ENCODE data around the gene PSTPIP2. TPM values are rescaled to one million over a fixed set of nuclear protein-coding genes. Genes with fewer than 3 reads are reported as not detected.

PSTPIP2 gene
- total RNA-seq, 1 donor from 2014 or later, result 0.60 TPM

GRCh38 chr18:45940724-45941123, 131.3 kb downstream of the PSTPIP2 start:
- Mint-ChIP-seq H3K36me3 (ENCODE audit: low read depth) (peaks cover 76% of the 10 kb centered on the region), H3K9me3 (no peaks in the 10 kb centered on the region), H3K4me1 (peaks cover 3% of the 10 kb centered on the region), H3K27me3 (no peaks in the 10 kb centered on the region), H3K27ac (no peak overlapping the region), H3K4me3 (no peak overlapping the region)
- DNase-seq (no peak), ATAC-seq (ENCODE audit: low read depth) (no peak)
- intact Hi-C loops (cut with micrococcal nuclease), result no loop called here
- ChIA-PET CTCF (no interaction called here), POLR2A (no interaction called here)
- no peak for TF ChIP-seq CTCF (IDR thresholded peaks at IDR 0.05)

- DNase-seq (no peak), ATAC-seq (ENCODE audit: low read depth) (no peak)
- Mint-ChIP-seq H3K27me3 (no peaks in the 10 kb centered on the region), H3K36me3 (ENCODE audit: low read depth) (peaks cover 71% of the 10 kb centered on the region), H3K4me1 (peaks cover 3% of the 10 kb centered on the region), H3K4me3 (no peak overlapping the region), H3K9me3 (no peaks in the 10 kb centered on the region), H3K27ac (no peak overlapping the region)
- intact Hi-C loops (cut with micrococcal nuclease), result no loop called here
- ChIA-PET CTCF (no interaction called here), POLR2A (no interaction called here)
- TF ChIP-seq CTCF (IDR thresholded peaks at IDR 0.05), result no peak
Measured at GRCh38 chr18:45939236-45939635, 132.8 kb downstream of the PSTPIP2 start.

- Mint-ChIP-seq H3K36me3 (ENCODE audit: low read depth) (peaks cover 70% of the 10 kb centered on the region), H3K9me3 (no peaks in the 10 kb centered on the region), H3K27me3 (no peaks in the 10 kb centered on the region), H3K4me3 (no peak overlapping the region), H3K27ac (no peak overlapping the region), H3K4me1 (peaks cover 3% of the 10 kb centered on the region)
- ChIA-PET CTCF (interaction anchor here (0.7 kb wide), 1 partner anchor 11 kb away, joined by 3 read pairs; no protein-coding TSS in a partner anchor), POLR2A (no interaction called here)
- intact Hi-C loops (cut with micrococcal nuclease), result no loop called here
- no peak for TF ChIP-seq CTCF (IDR thresholded peaks at IDR 0.05)
- ATAC-seq (ENCODE audit: low read depth), result no peak
- DNase-seq, result no peak
Measured at GRCh38 chr18:45938488-45938935, 133.5 kb downstream of the PSTPIP2 start.

GRCh38 chr18:45935591-45936335, 136.3 kb downstream of the PSTPIP2 start:
- no peak overlapping the region for H3K4me3 Mint-ChIP-seq
- ATAC-seq (ENCODE audit: low read depth), result no peak
- intact Hi-C loops (cut with micrococcal nuclease), result no loop called here

More at GRCh38 chr18:45935591-45936335, 136.3 kb downstream of the PSTPIP2 start:
- no peak overlapping the region for H3K27ac Mint-ChIP-seq
- H3K4me1 Mint-ChIP-seq, result peaks cover 3% of the 10 kb centered on the region
- no peak for DNase-seq
- peaks cover 72% of the 10 kb centered on the region for H3K36me3 Mint-ChIP-seq (ENCODE audit: low read depth)
- H3K27me3 Mint-ChIP-seq, result no peaks in the 10 kb centered on the region
- ChIA-PET POLR2A (no interaction called here), CTCF (no interaction called here)
- no peaks in the 10 kb centered on the region for H3K9me3 Mint-ChIP-seq
- TF ChIP-seq CTCF (IDR thresholded peaks at IDR 0.05), result no peak

Other genes starting within 250 kb of the PSTPIP2 start
- not detected in 2 replicates for gene SIGLEC15, start 246.6 kb downstream of the PSTPIP2 start, total RNA-seq
- 34.2 and 38.3 TPM in 2 replicates for gene EPG5, start 104.9 kb downstream of the PSTPIP2 start, total RNA-seq
- gene ATP5F1A, start 26.0 kb upstream of the PSTPIP2 start, total RNA-seq, result 336 and 348 TPM in 2 replicates
- 34.6 and 39.5 TPM in 2 replicates for gene HAUS1, start 32.1 kb upstream of the PSTPIP2 start, total RNA-seq